Midbrain (tissue), 1 donor: ENCODE measurements around the gene UGT1A10.
"Not testable (repeated sequence)": the region's sequence is repeated elsewhere in the genome, so short reads cannot be mapped to it uniquely, and the experiment has no call there.

ENCODE experiments used
- DNase-seq: peaks from one replicate; lab custom pipeline; 2025; lab: John Stamatoyannopoulos, UW

Gene UGT1A10

GRCh38 chr2:233743464-233744259, 107.4 kb downstream of the UGT1A10 start:
- DNase-seq = no peak

GRCh38 chr2:233745073-233745755, 109.0 kb downstream of the UGT1A10 start:
- no peak for DNase-seq

DNA sequence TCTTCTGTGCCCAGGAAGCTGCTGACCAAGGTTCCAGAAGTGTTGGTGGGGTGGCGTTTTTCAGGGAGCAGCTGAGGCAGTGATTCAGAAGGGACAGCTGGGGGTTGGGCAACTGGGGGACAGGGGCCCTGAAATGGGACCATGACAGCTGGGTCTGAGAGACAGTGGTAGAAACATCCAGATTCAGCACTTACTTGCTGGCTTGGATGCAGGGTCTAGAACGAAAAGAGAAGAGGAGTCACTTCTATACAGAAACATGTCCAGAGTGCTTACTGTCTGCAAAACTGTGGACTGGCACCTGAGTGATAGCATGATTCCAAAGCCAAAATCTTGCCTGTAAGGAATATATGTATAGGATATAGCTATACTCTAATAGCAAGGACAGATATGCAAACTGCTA, 109.6 kb downstream of the UGT1A10 start:
- DNase-seq = not testable (repeated sequence)

DNA sequence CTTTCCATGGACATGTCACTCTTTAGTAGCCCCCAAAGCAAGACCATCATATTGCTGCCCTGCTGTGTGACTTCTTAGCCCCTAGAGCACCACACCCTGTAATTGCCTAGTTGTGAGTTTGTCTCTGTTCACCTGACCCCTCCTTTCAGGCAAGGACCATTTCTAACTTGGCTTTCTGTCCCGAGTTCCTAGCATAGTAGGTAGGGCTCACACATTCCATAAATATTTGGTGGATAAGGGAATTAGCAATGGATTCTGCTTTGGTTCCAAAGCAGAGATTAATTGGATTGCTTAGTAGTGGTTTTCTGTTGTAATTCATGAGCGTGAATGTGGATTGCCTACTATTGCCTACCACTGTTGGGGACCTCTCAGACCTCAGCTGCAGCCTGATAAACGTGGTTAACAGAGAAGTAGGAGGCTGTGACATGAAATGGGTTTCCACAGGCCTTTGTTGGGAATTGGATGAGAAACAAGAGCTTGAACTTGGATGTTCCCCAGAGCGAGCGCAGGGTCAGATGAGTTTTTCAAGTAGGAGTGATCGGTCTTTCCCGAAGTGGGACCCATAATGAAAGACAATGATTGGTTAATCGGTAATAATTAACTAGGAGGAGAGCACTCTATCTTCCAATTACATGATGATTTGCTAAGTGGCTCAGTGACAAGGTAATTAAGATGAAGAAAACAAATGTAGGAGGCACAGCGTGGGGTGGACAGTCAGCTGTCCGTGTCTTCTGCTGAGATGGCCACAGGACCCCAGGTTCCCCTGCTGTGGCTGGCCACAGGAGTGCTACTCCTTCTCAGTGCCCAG, 110.4 kb downstream of the UGT1A10 start:
- DNase-seq = no peak

DNA sequence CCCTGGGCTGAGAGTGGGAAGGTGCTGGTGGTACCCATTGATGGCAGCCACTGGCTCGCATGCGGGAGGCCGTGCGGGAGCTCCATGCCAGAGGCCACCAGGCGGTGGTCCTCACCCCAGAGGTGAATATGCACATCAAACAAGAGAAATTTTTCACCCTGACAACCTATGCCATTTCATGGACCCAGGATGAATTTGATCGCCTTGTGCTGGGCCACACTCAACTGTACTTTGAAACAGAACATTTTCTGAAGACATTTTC, 111.0 kb downstream of the UGT1A10 start:
- DNase-seq = no peak

GRCh38 chr2:233750689-233751088, 114.4 kb downstream of the UGT1A10 start:
- DNase-seq = not testable (repeated sequence)

- not testable (repeated sequence) for DNase-seq
These were observed 115.2 kb downstream of the UGT1A10 start for GRCh38 chr2:233751212-233752009.

GRCh38 chr2:233754872-233755611, 118.8 kb downstream of the UGT1A10 start:
- no peak for DNase-seq

GRCh38 chr2:233756429-233757081, 120.3 kb downstream of the UGT1A10 start:
- no peak for DNase-seq

DNA sequence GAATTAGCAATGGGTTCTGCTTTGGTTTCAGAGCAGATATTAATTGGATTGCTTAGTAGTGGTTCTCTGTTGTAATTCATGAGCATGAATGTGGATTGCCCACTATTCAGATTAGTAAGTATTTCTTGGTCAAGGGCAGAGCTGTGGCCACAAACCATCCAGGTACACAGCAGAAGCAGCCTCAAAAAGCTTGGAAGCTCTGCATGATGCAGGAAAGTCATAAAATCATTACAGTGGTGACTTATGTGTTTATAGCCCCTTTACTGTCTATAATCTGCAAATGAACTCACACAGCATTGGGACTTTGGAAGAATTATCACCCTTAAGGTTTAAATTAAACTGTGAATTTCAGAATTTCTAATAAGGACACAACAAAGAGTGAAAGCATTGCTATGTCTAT, 121.9 kb downstream of the UGT1A10 start:
- no peak for DNase-seq

GRCh38 chr2:233758849-233759248, 122.6 kb downstream of the UGT1A10 start:
- DNase-seq = no peak

DNA sequence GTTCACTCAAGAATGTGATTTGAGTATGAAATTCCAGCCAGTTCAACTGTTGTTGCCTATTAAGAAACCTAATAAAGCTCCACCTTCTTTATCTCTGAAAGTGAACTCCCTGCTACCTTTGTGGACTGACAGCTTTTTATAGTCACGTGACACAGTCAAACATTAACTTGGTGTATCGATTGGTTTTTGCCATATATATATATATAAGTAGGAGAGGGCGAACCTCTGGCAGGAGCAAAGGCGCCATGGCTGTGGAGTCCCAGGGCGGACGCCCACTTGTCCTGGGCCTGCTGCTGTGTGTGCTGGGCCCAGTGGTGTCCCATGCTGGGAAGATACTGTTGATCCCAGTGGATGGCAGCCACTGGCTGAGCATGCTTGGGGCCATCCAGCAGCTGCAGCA, 123.8 kb downstream of the UGT1A10 start, which contains the start of gene UGT1A1:
TSS of gene UGT1A1 (plus strand) at position 228 of the 400 bp plus-strand sequence. CDS start at position 246, 18 bp downstream.
- no peak for DNase-seq

GRCh38 chr2:233761040-233761769, 125.0 kb downstream of the UGT1A10 start:
- DNase-seq = no peak

GRCh38 chr2:233764264-233764663, 128.0 kb downstream of the UGT1A10 start:
- no peak for DNase-seq

DNA sequence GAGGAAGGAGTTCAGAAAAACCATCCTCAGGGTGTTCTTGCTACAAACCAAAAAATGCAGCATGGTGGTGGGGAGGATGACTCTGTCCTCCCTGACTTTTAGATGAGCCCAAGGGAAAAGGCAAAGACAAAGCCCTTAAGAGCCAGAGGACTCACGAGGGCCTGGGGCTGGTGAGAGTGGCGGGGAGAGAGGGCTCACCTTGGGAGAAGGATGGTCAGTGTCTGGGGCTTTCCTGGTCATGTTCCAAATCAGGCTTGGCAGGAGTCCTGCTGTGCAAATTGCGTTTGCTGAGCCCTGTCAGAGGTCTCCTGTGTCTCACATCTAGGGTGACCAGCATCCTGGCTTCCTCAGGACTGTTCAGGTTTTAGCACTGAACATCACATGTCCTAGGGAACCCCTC, 128.5 kb downstream of the UGT1A10 start:
- DNase-seq = no peak

GRCh38 chr2:233766416-233766815, 130.2 kb downstream of the UGT1A10 start:
- DNase-seq = no peak

- DNase-seq = no peak
These were observed 131.8 kb downstream of the UGT1A10 start for GRCh38 chr2:233768076-233768475.

- DNase-seq = no peak
These were observed 133.0 kb downstream of the UGT1A10 start for GRCh38 chr2:233769260-233769659.

DNA sequence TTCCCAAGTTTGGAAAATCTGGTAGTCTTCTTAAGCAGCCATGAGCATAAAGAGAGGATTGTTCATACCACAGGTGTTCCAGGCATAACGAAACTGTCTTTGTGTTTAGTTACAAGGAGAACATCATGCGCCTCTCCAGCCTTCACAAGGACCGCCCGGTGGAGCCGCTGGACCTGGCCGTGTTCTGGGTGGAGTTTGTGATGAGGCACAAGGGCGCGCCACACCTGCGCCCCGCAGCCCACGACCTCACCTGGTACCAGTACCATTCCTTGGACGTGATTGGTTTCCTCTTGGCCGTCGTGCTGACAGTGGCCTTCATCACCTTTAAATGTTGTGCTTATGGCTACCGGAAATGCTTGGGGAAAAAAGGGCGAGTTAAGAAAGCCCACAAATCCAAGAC, 135.9 kb downstream of the UGT1A10 start:
- DNase-seq = no peak

DNA sequence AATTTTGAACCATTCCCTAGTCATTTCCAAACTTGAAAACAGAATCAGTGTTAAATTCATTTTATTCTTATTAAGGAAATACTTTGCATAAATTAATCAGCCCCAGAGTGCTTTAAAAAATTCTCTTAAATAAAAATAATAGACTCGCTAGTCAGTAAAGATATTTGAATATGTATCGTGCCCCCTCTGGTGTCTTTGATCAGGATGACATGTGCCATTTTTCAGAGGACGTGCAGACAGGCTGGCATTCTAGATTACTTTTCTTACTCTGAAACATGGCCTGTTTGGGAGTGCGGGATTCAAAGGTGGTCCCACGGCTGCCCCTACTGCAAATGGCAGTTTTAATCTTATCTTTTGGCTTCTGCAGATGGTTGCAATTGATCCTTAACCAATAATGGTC, 136.3 kb downstream of the UGT1A10 start:
- DNase-seq = no peak
